ENCODE measurements around the gene AMN1. TPM values are rescaled to one million over a fixed set of nuclear protein-coding genes. Genes with fewer than 3 reads are reported as not detected.

AMN1 gene
- total RNA-seq, 1 experiment from 2014 or later, result 12.1 TPM

DNA sequence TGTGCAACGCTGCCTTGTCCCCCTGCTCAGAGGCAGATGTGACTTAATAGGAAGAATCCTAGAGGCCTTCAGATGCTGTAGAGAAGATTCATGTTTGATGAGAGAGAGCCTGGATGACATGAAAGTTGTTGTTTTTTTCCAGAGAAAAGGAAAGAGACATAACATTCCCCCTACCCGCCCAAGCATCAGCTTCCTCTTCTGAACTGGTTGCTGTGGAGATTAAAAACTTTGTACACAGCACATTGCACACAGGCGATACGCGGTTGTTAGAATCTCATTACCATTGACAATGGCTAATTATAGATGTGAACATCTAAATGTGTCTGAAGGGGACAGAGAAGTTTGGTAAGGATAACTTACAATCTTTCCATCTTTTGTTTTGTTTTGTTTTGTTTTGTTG lies 82.9 kb downstream of the AMN1 start (continued):
- TF ChIP-seq, protein P1, sequence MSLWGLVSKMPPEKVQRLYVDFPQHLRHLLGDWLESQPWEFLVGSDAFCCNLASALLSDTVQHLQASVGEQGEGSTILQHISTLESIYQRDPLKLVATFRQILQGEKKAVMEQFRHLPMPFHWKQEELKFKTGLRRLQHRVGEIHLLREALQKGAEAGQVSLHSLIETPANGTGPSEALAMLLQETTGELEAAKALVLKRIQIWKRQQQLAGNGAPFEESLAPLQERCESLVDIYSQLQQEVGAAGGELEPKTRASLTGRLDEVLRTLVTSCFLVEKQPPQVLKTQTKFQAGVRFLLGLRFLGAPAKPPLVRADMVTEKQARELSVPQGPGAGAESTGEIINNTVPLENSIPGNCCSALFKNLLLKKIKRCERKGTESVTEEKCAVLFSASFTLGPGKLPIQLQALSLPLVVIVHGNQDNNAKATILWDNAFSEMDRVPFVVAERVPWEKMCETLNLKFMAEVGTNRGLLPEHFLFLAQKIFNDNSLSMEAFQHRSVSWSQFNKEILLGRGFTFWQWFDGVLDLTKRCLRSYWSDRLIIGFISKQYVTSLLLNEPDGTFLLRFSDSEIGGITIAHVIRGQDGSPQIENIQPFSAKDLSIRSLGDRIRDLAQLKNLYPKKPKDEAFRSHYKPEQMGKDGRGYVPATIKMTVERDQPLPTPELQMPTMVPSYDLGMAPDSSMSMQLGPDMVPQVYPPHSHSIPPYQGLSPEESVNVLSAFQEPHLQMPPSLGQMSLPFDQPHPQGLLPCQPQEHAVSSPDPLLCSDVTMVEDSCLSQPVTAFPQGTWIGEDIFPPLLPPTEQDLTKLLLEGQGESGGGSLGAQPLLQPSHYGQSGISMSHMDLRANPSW (CRISPR knock-in tag; conservative IDR thresholded peaks at IDR 0.05; ENCODE audit: low read depth), result no peak
- TF ChIP-seq ZNF263 (CRISPR knock-in tag; IDR thresholded peaks at IDR 0.05; ENCODE audit: low read depth) (no peak), FOXJ3 (CRISPR knock-in tag; IDR thresholded peaks at IDR 0.05; ENCODE audit: borderline replicate concordance) (no peak), NFE2L1 (CRISPR knock-in tag; IDR thresholded peaks at IDR 0.05) (no peak), AR (CRISPR knock-in tag; IDR thresholded peaks at IDR 0.05) (no peak), OVOL2 (CRISPR knock-in tag; IDR thresholded peaks at IDR 0.05; ENCODE audit: borderline replicate concordance) (no peak), ZNF232 (CRISPR knock-in tag; IDR thresholded peaks at IDR 0.05) (no peak), SMAD3 (CRISPR knock-in tag; IDR thresholded peaks at IDR 0.05; ENCODE audit: borderline replicate concordance) (no peak), USF1 (CRISPR knock-in tag; IDR thresholded peaks at IDR 0.05) (no peak), ZNF416 (CRISPR knock-in tag; IDR thresholded peaks at IDR 0.05) (no peak), KAT7 (CRISPR knock-in tag; IDR thresholded peaks at IDR 0.05; ENCODE audit: borderline replicate concordance) (no peak), GABPB1 (CRISPR knock-in tag; IDR thresholded peaks at IDR 0.05) (no peak), SP1 (CRISPR knock-in tag; conservative IDR thresholded peaks at IDR 0.05) (no peak)
- TF ChIP-seq, protein P2, sequence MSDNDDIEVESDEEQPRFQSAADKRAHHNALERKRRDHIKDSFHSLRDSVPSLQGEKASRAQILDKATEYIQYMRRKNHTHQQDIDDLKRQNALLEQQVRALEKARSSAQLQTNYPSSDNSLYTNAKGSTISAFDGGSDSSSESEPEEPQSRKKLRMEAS (CRISPR knock-in tag; IDR thresholded peaks at IDR 0.05), result no peak

DNA sequence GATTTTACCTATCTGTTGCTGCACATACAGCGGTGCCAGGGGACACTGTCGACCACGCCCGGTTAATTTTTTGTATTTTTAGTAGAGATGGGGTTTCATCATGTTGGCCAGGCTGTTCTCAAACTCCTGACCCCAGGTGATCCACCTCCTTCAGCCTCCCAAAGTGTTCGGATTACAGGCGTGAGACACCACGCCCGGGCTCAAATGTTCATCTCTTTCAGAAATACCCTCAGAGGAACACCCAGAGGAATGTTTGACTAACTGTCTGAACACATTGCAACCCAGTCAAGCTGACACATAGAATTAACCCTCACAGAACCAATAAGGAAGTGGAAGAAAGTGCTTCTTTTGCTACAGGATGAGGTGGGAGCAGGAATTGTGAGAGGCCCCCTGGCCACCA lies 84.3 kb downstream of the AMN1 start:
- H3K36me3 Mint-ChIP-seq, result no peaks in the 10 kb centered on the region
- no peaks in the 10 kb centered on the region for H3K9me3 Mint-ChIP-seq
- H3K27ac Mint-ChIP-seq, result no peak overlapping the region; the same call in 1 of the 2 replicates
- TF ChIP-seq, protein P3, sequence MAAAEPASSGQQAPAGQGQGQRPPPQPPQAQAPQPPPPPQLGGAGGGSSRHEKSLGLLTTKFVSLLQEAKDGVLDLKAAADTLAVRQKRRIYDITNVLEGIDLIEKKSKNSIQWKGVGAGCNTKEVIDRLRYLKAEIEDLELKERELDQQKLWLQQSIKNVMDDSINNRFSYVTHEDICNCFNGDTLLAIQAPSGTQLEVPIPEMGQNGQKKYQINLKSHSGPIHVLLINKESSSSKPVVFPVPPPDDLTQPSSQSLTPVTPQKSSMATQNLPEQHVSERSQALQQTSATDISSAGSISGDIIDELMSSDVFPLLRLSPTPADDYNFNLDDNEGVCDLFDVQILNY (CRISPR knock-in tag; IDR thresholded peaks at IDR 0.05), result no peak
- TF ChIP-seq ETV6 (CRISPR knock-in tag; IDR thresholded peaks at IDR 0.05) (no peak), AR (CRISPR knock-in tag; IDR thresholded peaks at IDR 0.05) (no peak), ESRRA (CRISPR knock-in tag; IDR thresholded peaks at IDR 0.05; ENCODE audit: borderline replicate concordance) (no peak), OVOL2 (CRISPR knock-in tag; IDR thresholded peaks at IDR 0.05; ENCODE audit: borderline replicate concordance) (no peak)
- TF ChIP-seq, protein P4, sequence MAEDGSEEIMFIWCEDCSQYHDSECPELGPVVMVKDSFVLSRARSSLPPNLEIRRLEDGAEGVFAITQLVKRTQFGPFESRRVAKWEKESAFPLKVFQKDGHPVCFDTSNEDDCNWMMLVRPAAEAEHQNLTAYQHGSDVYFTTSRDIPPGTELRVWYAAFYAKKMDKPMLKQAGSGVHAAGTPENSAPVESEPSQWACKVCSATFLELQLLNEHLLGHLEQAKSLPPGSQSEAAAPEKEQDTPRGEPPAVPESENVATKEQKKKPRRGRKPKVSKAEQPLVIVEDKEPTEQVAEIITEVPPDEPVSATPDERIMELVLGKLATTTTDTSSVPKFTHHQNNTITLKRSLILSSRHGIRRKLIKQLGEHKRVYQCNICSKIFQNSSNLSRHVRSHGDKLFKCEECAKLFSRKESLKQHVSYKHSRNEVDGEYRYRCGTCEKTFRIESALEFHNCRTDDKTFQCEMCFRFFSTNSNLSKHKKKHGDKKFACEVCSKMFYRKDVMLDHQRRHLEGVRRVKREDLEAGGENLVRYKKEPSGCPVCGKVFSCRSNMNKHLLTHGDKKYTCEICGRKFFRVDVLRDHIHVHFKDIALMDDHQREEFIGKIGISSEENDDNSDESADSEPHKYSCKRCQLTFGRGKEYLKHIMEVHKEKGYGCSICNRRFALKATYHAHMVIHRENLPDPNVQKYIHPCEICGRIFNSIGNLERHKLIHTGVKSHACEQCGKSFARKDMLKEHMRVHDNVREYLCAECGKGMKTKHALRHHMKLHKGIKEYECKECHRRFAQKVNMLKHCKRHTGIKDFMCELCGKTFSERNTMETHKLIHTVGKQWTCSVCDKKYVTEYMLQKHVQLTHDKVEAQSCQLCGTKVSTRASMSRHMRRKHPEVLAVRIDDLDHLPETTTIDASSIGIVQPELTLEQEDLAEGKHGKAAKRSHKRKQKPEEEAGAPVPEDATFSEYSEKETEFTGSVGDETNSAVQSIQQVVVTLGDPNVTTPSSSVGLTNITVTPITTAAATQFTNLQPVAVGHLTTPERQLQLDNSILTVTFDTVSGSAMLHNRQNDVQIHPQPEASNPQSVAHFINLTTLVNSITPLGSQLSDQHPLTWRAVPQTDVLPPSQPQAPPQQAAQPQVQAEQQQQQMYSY (CRISPR knock-in tag; IDR thresholded peaks at IDR 0.05), result no peak
- DNase-seq (ENCODE audit: low spot score), result no peak
- H3K27me3 Mint-ChIP-seq (ENCODE audit: low read depth), result no peaks in the 10 kb centered on the region
- no peak overlapping the region for H3K4me3 Mint-ChIP-seq
- POLR2A ChIA-PET, result no interaction called here
- ATAC-seq, result no peak
- CTCF ChIA-PET, result no interaction called here
- peaks cover 5% of the 10 kb centered on the region; the same call in 1 of the 2 replicates for H3K4me1 Mint-ChIP-seq
